Measurements from ENCODE around the gene FREM2. TPM values are rescaled to one million over a fixed set of nuclear protein-coding genes. Genes with fewer than 3 reads are reported as not detected.

FREM2 gene
- total RNA-seq, 3 donors from 2014 or later (not counting 1 experiment from before 2014, with no cell fraction given): not detected

DNA sequence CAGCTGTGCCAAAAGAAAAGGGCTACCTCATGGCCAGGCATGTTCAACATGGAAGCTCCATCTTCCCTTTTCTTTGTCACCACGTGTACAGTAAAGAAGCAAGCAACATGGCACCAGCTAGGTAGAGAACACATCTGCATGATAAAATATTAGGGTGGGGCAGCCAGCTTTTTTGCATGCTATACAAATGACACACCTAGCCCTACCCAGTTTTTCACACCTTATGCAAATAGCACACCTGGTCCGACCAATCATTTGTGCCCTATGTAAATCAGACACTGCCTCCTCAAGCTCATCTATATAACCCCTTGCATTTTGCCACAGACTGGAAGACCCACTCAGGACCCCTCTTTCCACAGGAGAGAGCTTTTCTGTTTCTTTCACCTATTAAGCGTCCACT, 218.2 kb downstream of the FREM2 start:
- no peak for ATAC-seq
- Histone ChIP-seq H3K4me3 (ENCODE audit: low read length) (no peak overlapping the region), H3K4me1 (ENCODE audit: control insufficient read depth, insufficient read depth, low read length) (no peaks in the 10 kb centered on the region), H3K27me3 (ENCODE audit: control insufficient read depth, insufficient read depth, low read length) (no peaks in the 10 kb centered on the region), H3K27ac (ENCODE audit: low read length) (no peak overlapping the region), H3K36me3 (ENCODE audit: control insufficient read depth, insufficient read depth, low read length) (no peaks in the 10 kb centered on the region), H3K9me3 (ENCODE audit: control insufficient read depth, insufficient read depth, low read length) (no peaks in the 10 kb centered on the region)
- H3K9me3 Mint-ChIP-seq: peaks cover 0 to 4% of the 10 kb centered on the region in 2 donors
- 73% methylated on average over 3 of the region's 3 CpGs for WGBS (ENCODE audit: insufficient coverage)
- no peaks in the 10 kb centered on the region for H3K4me1 Mint-ChIP-seq
- TF ChIP-seq, protein P1, sequence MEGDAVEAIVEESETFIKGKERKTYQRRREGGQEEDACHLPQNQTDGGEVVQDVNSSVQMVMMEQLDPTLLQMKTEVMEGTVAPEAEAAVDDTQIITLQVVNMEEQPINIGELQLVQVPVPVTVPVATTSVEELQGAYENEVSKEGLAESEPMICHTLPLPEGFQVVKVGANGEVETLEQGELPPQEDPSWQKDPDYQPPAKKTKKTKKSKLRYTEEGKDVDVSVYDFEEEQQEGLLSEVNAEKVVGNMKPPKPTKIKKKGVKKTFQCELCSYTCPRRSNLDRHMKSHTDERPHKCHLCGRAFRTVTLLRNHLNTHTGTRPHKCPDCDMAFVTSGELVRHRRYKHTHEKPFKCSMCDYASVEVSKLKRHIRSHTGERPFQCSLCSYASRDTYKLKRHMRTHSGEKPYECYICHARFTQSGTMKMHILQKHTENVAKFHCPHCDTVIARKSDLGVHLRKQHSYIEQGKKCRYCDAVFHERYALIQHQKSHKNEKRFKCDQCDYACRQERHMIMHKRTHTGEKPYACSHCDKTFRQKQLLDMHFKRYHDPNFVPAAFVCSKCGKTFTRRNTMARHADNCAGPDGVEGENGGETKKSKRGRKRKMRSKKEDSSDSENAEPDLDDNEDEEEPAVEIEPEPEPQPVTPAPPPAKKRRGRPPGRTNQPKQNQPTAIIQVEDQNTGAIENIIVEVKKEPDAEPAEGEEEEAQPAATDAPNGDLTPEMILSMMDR (IDR thresholded peaks at IDR 0.05): no peak
- intact Hi-C loops (cut with micrococcal nuclease): no loop called here
- DNase-seq: no peak
- H3K36me3 Mint-ChIP-seq: no peaks in the 10 kb centered on the region
- H3K27me3 Mint-ChIP-seq (ENCODE audit: low read depth in 2 of 2): peaks cover 0 to 4% of the 10 kb centered on the region in 2 donors
- no peak overlapping the region for H3K4me3 Mint-ChIP-seq
- no peak overlapping the region for H3K27ac Mint-ChIP-seq

- H3K27ac Mint-ChIP-seq: no peak overlapping the region
- H3K27ac ChIP-seq (ENCODE audit: low read length): no peak overlapping the region
- peaks cover 0 to 4% of the 10 kb centered on the region in 2 donors for H3K27me3 Mint-ChIP-seq (ENCODE audit: low read depth in 2 of 2)
- no peak overlapping the region for H3K4me3 Mint-ChIP-seq
- H3K9me3 ChIP-seq (ENCODE audit: control insufficient read depth, insufficient read depth, low read length): no peaks in the 10 kb centered on the region
- no peaks in the 10 kb centered on the region for H3K27me3 ChIP-seq (ENCODE audit: control insufficient read depth, insufficient read depth, low read length)
- no peaks in the 10 kb centered on the region for H3K4me1 Mint-ChIP-seq
- H3K36me3 Mint-ChIP-seq: no peaks in the 10 kb centered on the region
- intact Hi-C loops (cut with micrococcal nuclease): no loop called here
- ATAC-seq (no peak), DNase-seq (no peak)
- H3K4me3 ChIP-seq (ENCODE audit: low read length): no peak overlapping the region
- TF ChIP-seq, protein P1 (IDR thresholded peaks at IDR 0.05): no peak
- H3K4me1 ChIP-seq (ENCODE audit: control insufficient read depth, insufficient read depth, low read length): no peaks in the 10 kb centered on the region
- no CpG with 5 or more reads among the region's 1 CpG for WGBS (ENCODE audit: insufficient coverage)
- H3K9me3 Mint-ChIP-seq: peaks cover 0 to 4% of the 10 kb centered on the region in 2 donors
- no peaks in the 10 kb centered on the region for H3K36me3 ChIP-seq (ENCODE audit: control insufficient read depth, insufficient read depth, low read length)
Observed at GRCh38 chr13:38905861-38906260, 219.0 kb downstream of the FREM2 start.

DNA sequence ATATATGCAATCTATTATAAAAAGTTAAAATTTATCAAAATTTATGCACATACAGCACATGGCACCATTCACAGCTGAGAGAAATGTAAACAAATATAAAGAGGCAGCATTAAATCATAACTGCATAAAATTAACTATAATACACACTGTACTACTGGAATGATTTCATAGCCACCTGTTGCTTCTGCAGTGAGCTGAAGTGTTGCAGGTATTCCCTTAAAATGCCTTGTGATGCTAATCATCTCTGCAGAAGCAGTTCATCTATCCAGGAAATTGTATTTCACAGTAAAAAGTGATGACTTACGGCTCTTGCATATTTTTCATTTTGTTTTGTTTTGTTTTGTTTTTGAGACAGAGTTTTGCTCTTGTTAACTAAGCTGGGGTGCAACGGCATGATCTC, 221.7 kb downstream of the FREM2 start:
- TF ChIP-seq, protein P1 (IDR thresholded peaks at IDR 0.05): no peak
- H3K27me3 ChIP-seq (ENCODE audit: control insufficient read depth, insufficient read depth, low read length): no peaks in the 10 kb centered on the region
- Mint-ChIP-seq H3K36me3 (no peaks in the 10 kb centered on the region), H3K27ac (no peak overlapping the region), H3K9me3 (peaks cover 0 to 4% of the 10 kb centered on the region in 2 donors), H3K4me1 (no peaks in the 10 kb centered on the region), H3K4me3 (no peak overlapping the region), H3K27me3 (ENCODE audit: low read depth in 2 of 2) (peaks cover 0 to 4% of the 10 kb centered on the region in 2 donors)
- no peaks in the 10 kb centered on the region for H3K4me1 ChIP-seq (ENCODE audit: control insufficient read depth, insufficient read depth, low read length)
- ATAC-seq (no peak), DNase-seq (no peak)
- H3K36me3 ChIP-seq (ENCODE audit: control insufficient read depth, insufficient read depth, low read length): no peaks in the 10 kb centered on the region
- 100% methylated on average over 2 of the region's 2 CpGs for WGBS (ENCODE audit: insufficient coverage)
- intact Hi-C loops (cut with micrococcal nuclease): no loop called here
- H3K27ac ChIP-seq (ENCODE audit: low read length): no peak overlapping the region
- no peak overlapping the region for H3K4me3 ChIP-seq (ENCODE audit: low read length)
- H3K9me3 ChIP-seq (ENCODE audit: control insufficient read depth, insufficient read depth, low read length): no peaks in the 10 kb centered on the region

GRCh38 chr13:38914070-38914469, 227.2 kb downstream of the FREM2 start:
- no peak overlapping the region for H3K4me3 ChIP-seq (ENCODE audit: low read length)
- intact Hi-C loops (cut with micrococcal nuclease): no loop called here
- H3K4me1 ChIP-seq (ENCODE audit: control insufficient read depth, insufficient read depth, low read length): no peaks in the 10 kb centered on the region
- no peaks in the 10 kb centered on the region for H3K9me3 ChIP-seq (ENCODE audit: control insufficient read depth, insufficient read depth, low read length)
- Mint-ChIP-seq H3K27me3 (ENCODE audit: low read depth in 2 of 2) (no peaks in the 10 kb centered on the region), H3K9me3 (no peaks in the 10 kb centered on the region), H3K4me3 (no peak overlapping the region), H3K4me1 (no peaks in the 10 kb centered on the region), H3K36me3 (no peaks in the 10 kb centered on the region), H3K27ac (no peak overlapping the region)
- TF ChIP-seq, protein P1 (IDR thresholded peaks at IDR 0.05): no peak
- no peaks in the 10 kb centered on the region for H3K36me3 ChIP-seq (ENCODE audit: control insufficient read depth, insufficient read depth, low read length)
- no peak for ATAC-seq
- no peak for DNase-seq
- 92% methylated on average over 6 of the region's 6 CpGs for WGBS (ENCODE audit: insufficient coverage)
- no peak overlapping the region for H3K27ac ChIP-seq (ENCODE audit: low read length)
- H3K27me3 ChIP-seq (ENCODE audit: control insufficient read depth, insufficient read depth, low read length): no peaks in the 10 kb centered on the region

All from natural killer cell (primary cell).